Cardiac muscle cell (in vitro differentiated cells and primary cell): ENCODE measurements around the gene XPO6. TPM values are rescaled to one million over a fixed set of nuclear protein-coding genes. Genes with fewer than 3 reads are reported as not detected.

Experiments
- DNase-seq, 2 donors: peaks; one replicate each; pipeline versions ENCODE4 v3.0.0 to v3.0.0-alpha.2; 2010 to 2017; ENCODE audit warnings: low read depth in 1 of 2, low spot score in 1 of 2
- H3K27ac ChIP-seq: fragments of 200-600 bp; sonication (generic); 2 replicates; pipeline ENCODE4 v1.5.1; 2016
- H3K27me3 ChIP-seq: fragments of 200-600 bp; sonication (generic); 2 replicates; pipeline ENCODE4 v1.6.0; 2016; ENCODE audit warnings: control low read depth
- H3K36me3 ChIP-seq: fragments of 200-600 bp; sonication (generic); 2 replicates; pipeline ENCODE4 v1.5.1; 2016; ENCODE audit warnings: control low read depth
- H3K4me1 ChIP-seq: fragments of 200-600 bp; sonication (generic); 2 replicates; pipeline ENCODE4 v1.8.1; 2017; ENCODE audit warnings: low read depth, mild to moderate bottlenecking, mixed run types
- H3K4me3 ChIP-seq: fragments of 200-600 bp; sonication (generic); 2 replicates; pipeline ENCODE4 v1.5.1; 2016; ENCODE audit warnings: mild to moderate bottlenecking
- H3K9me3 ChIP-seq: fragments of 200-600 bp; sonication (generic); 2 replicates; pipeline ENCODE4 v1.5.1; 2017; ENCODE audit warnings: low read depth, mild to moderate bottlenecking, control low read depth
- polyA plus RNA-seq: library from polyadenylated mRNA; unstranded; fragments of >200 nt; fragmentation: Nextera tagmentation; extraction: Ambion mirVana; gene quantifications from 2 replicates; pipeline ENCODE4 v1.2.1, GENCODE V29; 2016
- total RNA-seq: library from RNA; depleted of rRNA; stranded (reverse); fragments of >200 nt; gene quantifications from 2 replicates; pipeline ENCODE4 v1.2.3, GENCODE V29; 2016
- TF ChIP-seq, protein P1 (sequence below): IDR thresholded peaks from 2 replicates; pipeline ENCODE4 v1.5.1; 2012; ENCODE audit warnings: low read depth, mild to moderate bottlenecking, low read length

The XPO6 gene
- total and polyA plus RNA-seq, 2 experiments from 2014 or later, result 34.8 to 79.8 TPM

DNA sequence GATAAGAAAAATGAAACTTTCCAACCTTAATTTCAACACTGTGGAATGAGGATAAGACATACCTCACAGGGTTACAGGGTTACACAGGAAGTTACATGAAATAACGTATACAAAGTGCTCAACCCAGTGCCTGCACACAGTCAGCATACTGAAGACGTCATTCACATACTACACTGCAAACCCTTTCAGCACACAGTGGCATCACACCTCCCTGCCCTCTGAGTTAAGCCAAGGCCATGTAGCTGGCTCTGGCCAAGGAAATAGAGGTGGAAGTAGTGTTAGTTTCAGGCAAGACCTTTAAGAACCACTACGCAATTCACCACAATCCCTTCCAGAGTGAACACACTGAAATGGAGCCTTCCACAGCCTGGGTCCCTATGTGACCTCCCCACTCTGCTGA, 101.7 kb downstream of the XPO6 start:
- TF ChIP-seq, protein P1, sequence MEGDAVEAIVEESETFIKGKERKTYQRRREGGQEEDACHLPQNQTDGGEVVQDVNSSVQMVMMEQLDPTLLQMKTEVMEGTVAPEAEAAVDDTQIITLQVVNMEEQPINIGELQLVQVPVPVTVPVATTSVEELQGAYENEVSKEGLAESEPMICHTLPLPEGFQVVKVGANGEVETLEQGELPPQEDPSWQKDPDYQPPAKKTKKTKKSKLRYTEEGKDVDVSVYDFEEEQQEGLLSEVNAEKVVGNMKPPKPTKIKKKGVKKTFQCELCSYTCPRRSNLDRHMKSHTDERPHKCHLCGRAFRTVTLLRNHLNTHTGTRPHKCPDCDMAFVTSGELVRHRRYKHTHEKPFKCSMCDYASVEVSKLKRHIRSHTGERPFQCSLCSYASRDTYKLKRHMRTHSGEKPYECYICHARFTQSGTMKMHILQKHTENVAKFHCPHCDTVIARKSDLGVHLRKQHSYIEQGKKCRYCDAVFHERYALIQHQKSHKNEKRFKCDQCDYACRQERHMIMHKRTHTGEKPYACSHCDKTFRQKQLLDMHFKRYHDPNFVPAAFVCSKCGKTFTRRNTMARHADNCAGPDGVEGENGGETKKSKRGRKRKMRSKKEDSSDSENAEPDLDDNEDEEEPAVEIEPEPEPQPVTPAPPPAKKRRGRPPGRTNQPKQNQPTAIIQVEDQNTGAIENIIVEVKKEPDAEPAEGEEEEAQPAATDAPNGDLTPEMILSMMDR, result no peak
- Histone ChIP-seq H3K4me1 (no peaks in the 10 kb centered on the region), H3K9me3 (no peaks in the 10 kb centered on the region), H3K27ac (no peak overlapping the region), H3K4me3 (no peak overlapping the region), H3K36me3 (peaks cover 15% of the 10 kb centered on the region), H3K27me3 (no peaks in the 10 kb centered on the region)
- DNase-seq, result peak in 1 of 2 donors; percentile 72

DNA sequence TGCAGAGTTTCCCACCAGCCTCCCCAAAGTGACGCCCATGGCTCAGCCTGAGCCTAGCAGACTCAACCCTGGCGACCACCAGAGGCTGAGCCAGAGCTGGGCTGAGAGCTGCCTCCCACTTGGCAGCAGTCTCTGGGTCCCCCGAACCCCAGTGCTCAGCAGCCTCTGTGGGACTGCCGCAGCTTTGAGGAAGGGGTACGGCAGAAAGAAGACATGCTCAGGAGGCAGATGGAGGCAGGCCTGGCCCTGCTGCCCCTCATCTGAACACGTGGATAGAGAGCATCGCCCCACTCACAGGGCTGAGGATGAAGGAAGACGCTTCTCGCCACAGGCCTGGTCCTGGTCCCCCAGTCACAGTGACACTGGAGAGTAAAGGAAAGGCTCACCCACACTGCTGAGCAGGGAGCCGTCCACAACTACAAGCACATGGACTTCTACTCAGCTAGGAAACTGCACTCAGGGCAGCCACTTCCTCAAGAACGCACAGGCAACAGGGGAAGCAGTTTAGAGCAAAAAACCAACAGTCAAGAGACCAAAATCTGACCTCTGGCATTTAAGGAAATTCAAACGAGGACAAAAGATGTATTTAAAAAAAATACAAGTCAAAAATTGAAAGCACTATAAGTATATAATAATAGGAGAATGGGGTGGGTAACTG, 103.0 kb downstream of the XPO6 start:
- Histone ChIP-seq H3K4me3 (no peak overlapping the region), H3K27ac (no peak overlapping the region), H3K9me3 (no peaks in the 10 kb centered on the region), H3K27me3 (no peaks in the 10 kb centered on the region), H3K4me1 (no peaks in the 10 kb centered on the region), H3K36me3 (peaks cover 22% of the 10 kb centered on the region)
- TF ChIP-seq, protein P1, result no peak
- DNase-seq, result no peak

DNA sequence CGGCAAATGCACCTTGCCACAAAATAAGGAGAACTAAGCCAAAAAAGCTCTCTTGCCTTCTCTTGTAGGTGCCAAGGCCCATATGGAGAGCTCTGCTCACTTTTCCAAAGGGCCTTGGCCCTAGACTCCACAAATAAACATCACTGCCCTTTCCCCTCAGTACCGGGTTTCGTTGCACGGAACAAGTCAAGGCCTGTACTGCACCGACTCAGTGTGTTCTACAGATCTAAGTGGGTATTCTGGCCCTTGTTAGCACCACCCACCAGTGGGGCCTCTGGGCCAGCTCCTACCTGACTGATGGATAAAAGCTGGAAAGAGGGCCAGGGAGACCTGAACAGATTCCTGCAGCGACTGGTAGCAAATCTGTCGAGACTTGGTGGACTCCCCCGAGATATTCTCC, 104.5 kb downstream of the XPO6 start:
- Histone ChIP-seq H3K27me3 (no peaks in the 10 kb centered on the region), H3K4me1 (no peaks in the 10 kb centered on the region), H3K36me3 (peaks cover 30% of the 10 kb centered on the region), H3K4me3 (no peak overlapping the region), H3K9me3 (no peaks in the 10 kb centered on the region), H3K27ac (no peak overlapping the region)
- no peak for DNase-seq
- TF ChIP-seq, protein P1, result no peak

DNA sequence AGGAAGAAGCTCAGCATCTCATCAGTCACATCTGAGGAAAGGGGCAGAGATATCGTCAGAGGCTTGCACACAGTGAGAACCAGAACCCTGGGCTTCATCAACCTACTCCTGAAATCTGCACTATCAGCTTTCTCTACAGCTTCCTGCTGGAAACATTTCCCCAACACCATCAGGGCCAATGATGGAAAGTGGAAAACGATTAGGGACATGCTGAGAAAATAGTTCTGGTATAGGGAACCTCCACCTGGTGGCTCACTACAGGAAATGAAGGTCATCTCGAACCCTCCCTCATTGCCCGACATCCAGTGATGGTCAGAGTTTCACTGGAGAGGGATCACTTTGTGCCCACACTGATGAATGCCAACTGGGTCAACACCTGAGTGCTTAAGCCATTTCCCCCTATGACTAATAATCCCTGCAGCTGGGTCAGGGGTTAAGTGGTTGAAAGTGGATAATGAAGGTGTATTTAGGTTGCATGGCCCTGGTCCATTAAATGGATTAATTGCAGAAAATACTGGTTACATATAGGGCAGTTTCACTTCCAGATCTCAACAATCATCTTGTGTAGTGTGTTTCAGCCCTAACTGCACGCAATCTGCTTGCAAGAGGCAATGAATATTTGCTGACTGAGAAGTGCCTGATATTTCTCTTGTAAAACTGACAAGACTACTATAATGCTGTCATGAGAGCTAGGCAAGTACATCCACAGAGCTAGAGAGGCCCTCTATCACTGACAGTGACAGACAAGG, 105.1 kb downstream of the XPO6 start:
- Histone ChIP-seq H3K27me3 (no peaks in the 10 kb centered on the region), H3K27ac (no peak overlapping the region), H3K4me3 (no peak overlapping the region), H3K4me1 (no peaks in the 10 kb centered on the region), H3K36me3 (peaks cover 30% of the 10 kb centered on the region), H3K9me3 (no peaks in the 10 kb centered on the region)
- TF ChIP-seq, protein P1, result no peak
- DNase-seq, result no peak

DNA sequence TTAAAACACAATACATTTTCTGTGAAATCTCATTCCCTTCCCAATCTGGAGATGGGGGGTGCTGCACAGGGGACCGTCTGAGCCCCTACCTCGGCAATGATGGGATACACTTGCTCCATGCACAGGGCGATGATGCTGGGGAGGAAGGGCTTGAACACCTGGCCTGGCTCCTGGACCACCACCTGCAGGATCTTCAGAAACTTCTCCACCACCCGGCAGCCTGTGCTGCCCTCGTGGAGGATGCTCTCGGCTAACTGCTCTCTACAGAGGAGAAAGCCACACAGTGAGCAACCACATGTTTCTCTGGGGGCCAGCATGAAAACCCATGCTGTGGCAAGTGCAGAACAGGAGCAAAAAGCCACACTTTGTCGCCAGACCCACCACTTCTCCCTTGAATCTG, 105.8 kb downstream of the XPO6 start:
- no peak overlapping the region for H3K4me3 ChIP-seq
- H3K9me3 ChIP-seq, result no peaks in the 10 kb centered on the region
- no peaks in the 10 kb centered on the region for H3K4me1 ChIP-seq
- H3K36me3 ChIP-seq, result peaks cover 35% of the 10 kb centered on the region
- no peak overlapping the region for H3K27ac ChIP-seq
- no peak for DNase-seq
- TF ChIP-seq, protein P1, result no peak
- H3K27me3 ChIP-seq, result no peaks in the 10 kb centered on the region
